ENCODE results near the gene CPA3. TPM values are rescaled to one million over a fixed set of nuclear protein-coding genes. Genes with fewer than 3 reads are reported as not detected.

The CPA3 gene
- total RNA-seq, 2 donors from 2014 or later = 12.3 to 12.6 TPM

GRCh38 chr3:148873270-148873927, 8.3 kb downstream of the CPA3 start:
- Histone ChIP-seq H3K9me3 (no peaks in the 10 kb centered on the region), H3K4me1 (no peaks in the 10 kb centered on the region), H3K9ac (ENCODE audit: low read depth in 2 of 2, low read length in 2 of 2) (no peak overlapping the region), H3K4me3 (no peak overlapping the region), H3K27me3 (no peaks in the 10 kb centered on the region), H3K36me3 (no peaks in the 10 kb centered on the region), H3K27ac (no peak overlapping the region)
- no peak for DNase-seq
- intact Hi-C loops (cut with DNase I) = no loop called here
- TF ChIP-seq CTCF (IDR thresholded peaks at IDR 0.05) = no peak

- Histone ChIP-seq H3K9ac (ENCODE audit: low read depth in 2 of 2, low read length in 2 of 2) (no peak overlapping the region), H3K9me3 (no peaks in the 10 kb centered on the region), H3K4me3 (no peak overlapping the region), H3K4me1 (no peaks in the 10 kb centered on the region), H3K27ac (no peak overlapping the region), H3K36me3 (no peaks in the 10 kb centered on the region), H3K27me3 (no peaks in the 10 kb centered on the region)
- DNase-seq = no peak
- intact Hi-C loops (cut with DNase I) = no loop called here
- no peak for TF ChIP-seq CTCF (IDR thresholded peaks at IDR 0.05)
These were observed 8.9 kb downstream of the CPA3 start for GRCh38 chr3:148873977-148874376.

- intact Hi-C loops (cut with DNase I) = no loop called here
These were observed 13.0 kb downstream of the CPA3 start for GRCh38 chr3:148878095-148878494.

GRCh38 chr3:148879256-148879655, 14.2 kb downstream of the CPA3 start:
- DNase-seq = no peak
- Histone ChIP-seq H3K9me3 (no peaks in the 10 kb centered on the region), H3K9ac (ENCODE audit: low read depth in 2 of 2, low read length in 2 of 2) (no peak overlapping the region), H3K4me3 (no peak overlapping the region), H3K27me3 (no peaks in the 10 kb centered on the region), H3K36me3 (no peaks in the 10 kb centered on the region), H3K27ac (no peak overlapping the region), H3K4me1 (no peaks in the 10 kb centered on the region)
- intact Hi-C loops (cut with DNase I) = no loop called here
- no peak for TF ChIP-seq CTCF (IDR thresholded peaks at IDR 0.05)

More at GRCh38 chr3:148878095-148878494, 13.0 kb downstream of the CPA3 start:
- Histone ChIP-seq H3K9ac (ENCODE audit: low read depth in 2 of 2, low read length in 2 of 2) (no peak overlapping the region), H3K27ac (no peak overlapping the region), H3K9me3 (no peaks in the 10 kb centered on the region), H3K4me1 (no peaks in the 10 kb centered on the region), H3K4me3 (no peak overlapping the region), H3K27me3 (no peaks in the 10 kb centered on the region), H3K36me3 (no peaks in the 10 kb centered on the region)
- no peak for DNase-seq
- TF ChIP-seq CTCF (IDR thresholded peaks at IDR 0.05) = no peak

- Histone ChIP-seq H3K9ac (ENCODE audit: low read depth in 2 of 2, low read length in 2 of 2) (no peak overlapping the region), H3K9me3 (no peaks in the 10 kb centered on the region), H3K27ac (no peak overlapping the region), H3K4me3 (no peak overlapping the region), H3K4me1 (no peaks in the 10 kb centered on the region), H3K36me3 (no peaks in the 10 kb centered on the region), H3K27me3 (no peaks in the 10 kb centered on the region)
- intact Hi-C loops (cut with DNase I) = no loop called here
- no peak for DNase-seq
- no peak for TF ChIP-seq CTCF (IDR thresholded peaks at IDR 0.05)
These were observed 15.6 kb downstream of the CPA3 start for GRCh38 chr3:148880681-148881080.

All from colonic mucosa (tissue), 4 donors.